Stimulated activated CD8-positive, alpha-beta memory T cell treated with anti-CD3 and anti-CD28 coated beads, Interleukin-4, amount 100 ng/mL, for 4 hours (primary cell): ENCODE measurements around the gene THOC5.
"Not testable (repeated sequence)": the region's sequence is repeated elsewhere in the genome, so short reads cannot be mapped to it uniquely, and the experiment has no call there.

Source experiments
- DNase-seq, 2 donors: peaks; one replicate each; pipeline ENCODE4 v3.0.0-alpha.2; 2020; ENCODE audit warnings: low read depth in 2 of 2, low spot score in 1 of 2

The THOC5 gene

GRCh38 chr22:29563652-29564460 lies 10.3 kb upstream of the THOC5 start:
- DNase-seq: no peak

GRCh38 chr22:29559853-29560252 lies 6.3 kb upstream of the THOC5 start:
- no peak for DNase-seq

- no peak for DNase-seq
Measured at GRCh38 chr22:29559030-29559429, 5.5 kb upstream of the THOC5 start.

GRCh38 chr22:29555065-29555644 lies 1.6 kb upstream of the THOC5 start:
- DNase-seq: no peak

GRCh38 chr22:29552357-29552756 lies 1.2 kb downstream of the THOC5 start:
- not testable (repeated sequence) for DNase-seq

- no peak for DNase-seq
Measured at GRCh38 chr22:29550005-29550404, 3.6 kb downstream of the THOC5 start.

GRCh38 chr22:29545045-29545444 lies 8.5 kb downstream of the THOC5 start:
- DNase-seq: not testable (repeated sequence)

GRCh38 chr22:29541845-29542244 lies 11.7 kb downstream of the THOC5 start:
- DNase-seq: no peak

- no peak for DNase-seq
Measured at GRCh38 chr22:29539105-29539504, 14.5 kb downstream of the THOC5 start.

- DNase-seq: no peak
Measured at GRCh38 chr22:29536411-29536810, 17.1 kb downstream of the THOC5 start.

GRCh38 chr22:29531419-29531818 lies 22.1 kb downstream of the THOC5 start:
- no peak for DNase-seq

GRCh38 chr22:29530716-29531115 lies 22.8 kb downstream of the THOC5 start:
- DNase-seq: no peak

- no peak for DNase-seq
Measured at GRCh38 chr22:29528144-29528543, 25.4 kb downstream of the THOC5 start.

- no peak for DNase-seq
Measured at GRCh38 chr22:29524442-29525191, 28.9 kb downstream of the THOC5 start.

GRCh38 chr22:29523761-29524160 lies 29.8 kb downstream of the THOC5 start:
- DNase-seq: no peak

GRCh38 chr22:29521526-29521925 lies 32.0 kb downstream of the THOC5 start:
- no peak for DNase-seq

GRCh38 chr22:29520851-29521250 lies 32.7 kb downstream of the THOC5 start:
- DNase-seq: no peak

GRCh38 chr22:29519996-29520395 lies 33.6 kb downstream of the THOC5 start:
- DNase-seq: no peak

- DNase-seq: no peak
Measured at GRCh38 chr22:29518427-29518826, 35.1 kb downstream of the THOC5 start.

- DNase-seq: no peak
Measured at GRCh38 chr22:29517215-29517908, 36.2 kb downstream of the THOC5 start.

- DNase-seq: no peak
Measured at GRCh38 chr22:29512031-29512430, 41.5 kb downstream of the THOC5 start.
